T-helper 1 cell treated with Interleukin-12 subunit alpha and Interleukin-12 subunit beta and Interleukin-4 antibody, amounts not matched to agents 30 μg/mL and 1 μg/mL, for 36 hours (primary cell): Measurements from ENCODE around the gene PIK3CD.
"Not testable (repeated sequence)": the region's sequence is repeated elsewhere in the genome, so short reads cannot be mapped to it uniquely, and the experiment has no call there.

Source experiments
- H3K27ac Mint-ChIP-seq: one replicate; pipeline ENCODE4 v1.8.0; 2021; ENCODE audit warnings: mild to moderate bottlenecking, mixed read lengths
- H3K27me3 Mint-ChIP-seq: one replicate; pipeline ENCODE4 v1.8.0; 2021; ENCODE audit warnings: low read depth, mixed read lengths
- H3K36me3 Mint-ChIP-seq: one replicate; pipeline ENCODE4 v1.8.0; 2021; ENCODE audit warnings: low read depth, mixed read lengths
- H3K4me1 Mint-ChIP-seq: one replicate; pipeline ENCODE4 v1.8.0; 2021; ENCODE audit warnings: low read depth, mixed read lengths
- H3K4me3 Mint-ChIP-seq: one replicate; pipeline ENCODE4 v1.8.0; 2021; ENCODE audit warnings: mild to moderate bottlenecking, moderate library complexity, mixed read lengths
- H3K9me3 Mint-ChIP-seq: one replicate; pipeline ENCODE4 v1.8.0; 2021; ENCODE audit warnings: mixed read lengths

The PIK3CD gene

GRCh38 chr1:9612162-9612845, 39.2 kb upstream of the PIK3CD start:
- Mint-ChIP-seq H3K4me1 (no peaks in the 10 kb centered on the region), H3K4me3 (no peak overlapping the region), H3K36me3 (peaks cover 1% of the 10 kb centered on the region), H3K27ac (no peak overlapping the region), H3K9me3 (no peaks in the 10 kb centered on the region), H3K27me3 (no peaks in the 10 kb centered on the region)

- Mint-ChIP-seq H3K4me1 (no peaks in the 10 kb centered on the region), H3K9me3 (no peaks in the 10 kb centered on the region), H3K36me3 (peaks cover 1% of the 10 kb centered on the region), H3K27me3 (peaks cover 4% of the 10 kb centered on the region), H3K4me3 (no peak overlapping the region), H3K27ac (no peak overlapping the region)
Measured at GRCh38 chr1:9612871-9613624, 38.5 kb upstream of the PIK3CD start.

- peaks cover 4% of the 10 kb centered on the region for H3K27me3 Mint-ChIP-seq
- no peaks in the 10 kb centered on the region for H3K9me3 Mint-ChIP-seq
- H3K4me1 Mint-ChIP-seq, result no peaks in the 10 kb centered on the region
- H3K36me3 Mint-ChIP-seq, result peaks cover 1% of the 10 kb centered on the region
- H3K27ac Mint-ChIP-seq, result no peak overlapping the region
- H3K4me3 Mint-ChIP-seq, result no peak overlapping the region
Measured at GRCh38 chr1:9613625-9614299, 37.8 kb upstream of the PIK3CD start.

GRCh38 chr1:9615316-9616063, 36.0 kb upstream of the PIK3CD start:
- Mint-ChIP-seq H3K36me3 (no peaks in the 10 kb centered on the region), H3K27ac (no peak overlapping the region), H3K9me3 (no peaks in the 10 kb centered on the region), H3K27me3 (peaks cover 9% of the 10 kb centered on the region), H3K4me1 (no peaks in the 10 kb centered on the region), H3K4me3 (no peak overlapping the region)

GRCh38 chr1:9618909-9619679, 32.4 kb upstream of the PIK3CD start:
- no peak overlapping the region for H3K27ac Mint-ChIP-seq
- no peaks in the 10 kb centered on the region for H3K4me1 Mint-ChIP-seq
- no peak overlapping the region for H3K4me3 Mint-ChIP-seq
- H3K36me3 Mint-ChIP-seq, result peaks cover 2% of the 10 kb centered on the region
- no peaks in the 10 kb centered on the region for H3K9me3 Mint-ChIP-seq
- peaks cover 28% of the 10 kb centered on the region for H3K27me3 Mint-ChIP-seq

- H3K36me3 Mint-ChIP-seq, result peaks cover 2% of the 10 kb centered on the region
- H3K27me3 Mint-ChIP-seq, result peaks cover 35% of the 10 kb centered on the region
- H3K4me3 Mint-ChIP-seq, result no peak overlapping the region
- peaks cover 7% of the 10 kb centered on the region for H3K4me1 Mint-ChIP-seq
- H3K9me3 Mint-ChIP-seq, result no peaks in the 10 kb centered on the region
- H3K27ac Mint-ChIP-seq, result no peak overlapping the region
Measured at GRCh38 chr1:9621032-9621431, 30.5 kb upstream of the PIK3CD start.

- no peaks in the 10 kb centered on the region for H3K9me3 Mint-ChIP-seq
- peak overlapping the region; percentile 57 for H3K4me3 Mint-ChIP-seq
- peaks cover 28% of the 10 kb centered on the region for H3K27me3 Mint-ChIP-seq
- peaks cover 2% of the 10 kb centered on the region for H3K36me3 Mint-ChIP-seq
- H3K27ac Mint-ChIP-seq, result peak overlapping the region; percentile 77
- peaks cover 25% of the 10 kb centered on the region for H3K4me1 Mint-ChIP-seq
Measured at GRCh38 chr1:9624081-9624480, 27.4 kb upstream of the PIK3CD start.

GRCh38 chr1:9625030-9625429, 26.5 kb upstream of the PIK3CD start:
- Mint-ChIP-seq H3K4me1 (peaks cover 30% of the 10 kb centered on the region), H3K27me3 (peaks cover 26% of the 10 kb centered on the region)
- not testable (repeated sequence) for H3K27ac Mint-ChIP-seq, H3K36me3 Mint-ChIP-seq, H3K4me3 Mint-ChIP-seq, H3K9me3 Mint-ChIP-seq

GRCh38 chr1:9626201-9626608, 25.3 kb upstream of the PIK3CD start:
- Mint-ChIP-seq H3K27me3 (peaks cover 21% of the 10 kb centered on the region), H3K36me3 (peaks cover 11% of the 10 kb centered on the region), H3K9me3 (no peaks in the 10 kb centered on the region), H3K4me3 (peak overlapping the region; percentile 75), H3K4me1 (peaks cover 37% of the 10 kb centered on the region), H3K27ac (peak overlapping the region; percentile 76)

- H3K4me1 Mint-ChIP-seq, result peaks cover 50% of the 10 kb centered on the region
- H3K9me3 Mint-ChIP-seq, result no peaks in the 10 kb centered on the region
- peak overlapping the region; percentile 95 for H3K27ac Mint-ChIP-seq
- H3K4me3 Mint-ChIP-seq, result peak overlapping the region; percentile 98
- peaks cover 11% of the 10 kb centered on the region for H3K27me3 Mint-ChIP-seq
- peaks cover 21% of the 10 kb centered on the region for H3K36me3 Mint-ChIP-seq
Measured at GRCh38 chr1:9628541-9629444, 22.7 kb upstream of the PIK3CD start.

- H3K27me3 Mint-ChIP-seq, result peaks cover 4% of the 10 kb centered on the region
- H3K9me3 Mint-ChIP-seq, result no peaks in the 10 kb centered on the region
- H3K4me1 Mint-ChIP-seq, result peaks cover 53% of the 10 kb centered on the region
- H3K36me3 Mint-ChIP-seq, result peaks cover 25% of the 10 kb centered on the region
- H3K27ac Mint-ChIP-seq, result peak overlapping the region; percentile 95
- peak overlapping the region; percentile 98 for H3K4me3 Mint-ChIP-seq
Measured at GRCh38 chr1:9629445-9630201, 21.9 kb upstream of the PIK3CD start.

- Mint-ChIP-seq H3K27me3 (no peaks in the 10 kb centered on the region), H3K27ac (peak overlapping the region; percentile 95), H3K36me3 (peaks cover 34% of the 10 kb centered on the region), H3K9me3 (no peaks in the 10 kb centered on the region), H3K4me3 (peak overlapping the region; percentile 98), H3K4me1 (peaks cover 56% of the 10 kb centered on the region)
Measured at GRCh38 chr1:9630331-9631111, 21.0 kb upstream of the PIK3CD start.
